ENCODE results near the gene PRKCH.

GRCh38 chr14:61321385-61322010 is at the start of gene PRKCH:
- TF ChIP-seq BCL3 (IDR thresholded peaks at IDR 0.05) (no peak), CTCF (IDR thresholded peaks at IDR 0.05) (peak; percentile 36), EHF (CRISPR knock-in tag; IDR thresholded peaks at IDR 0.05) (no peak), JUN (IDR thresholded peaks at IDR 0.05) (peak in 1 of 2 experiments; percentile 37; a peak in 1 of 5 replicates), NPAS2 (CRISPR knock-in tag; IDR thresholded peaks at IDR 0.05; ENCODE audit: borderline replicate concordance) (no peak), POLR2A (IDR thresholded peaks at IDR 0.05; ENCODE audit: low read length) (no peak), CHD2 (IDR thresholded peaks at IDR 0.05; ENCODE audit: low read length, partially characterized antibody) (no peak), RCOR1 (IDR thresholded peaks at IDR 0.05; ENCODE audit: low read depth, low read length) (no peak)

All from A549 (cell line).